Fibroblast of pulmonary artery (primary cell): Measurements from ENCODE around the gene PRKG1.

Experiments
- DNase-seq: peaks from one replicate; pipeline ENCODE4 v3.0.0-alpha.2; 2010; ENCODE audit warnings: low read depth
- H3K4me3 ChIP-seq: replicated peaks from 2 replicates; pipeline ENCODE4 v1.5.1; 2011; ENCODE audit warnings: low read depth, mild to moderate bottlenecking, control low read depth, low read length, moderate library complexity
- TF ChIP-seq, protein P1 (sequence below): IDR thresholded peaks from 2 replicates; pipeline ENCODE4 v1.5.1; 2011; ENCODE audit warnings: mild to moderate bottlenecking, control low read depth, low read length, inconsistent platforms; ENCODE audit errors: missing control alignments

Gene PRKG1

GRCh38 chr10:51759896-51760534, 685.7 kb downstream of the PRKG1 start:
- DNase-seq, result no peak
- TF ChIP-seq, protein P1, sequence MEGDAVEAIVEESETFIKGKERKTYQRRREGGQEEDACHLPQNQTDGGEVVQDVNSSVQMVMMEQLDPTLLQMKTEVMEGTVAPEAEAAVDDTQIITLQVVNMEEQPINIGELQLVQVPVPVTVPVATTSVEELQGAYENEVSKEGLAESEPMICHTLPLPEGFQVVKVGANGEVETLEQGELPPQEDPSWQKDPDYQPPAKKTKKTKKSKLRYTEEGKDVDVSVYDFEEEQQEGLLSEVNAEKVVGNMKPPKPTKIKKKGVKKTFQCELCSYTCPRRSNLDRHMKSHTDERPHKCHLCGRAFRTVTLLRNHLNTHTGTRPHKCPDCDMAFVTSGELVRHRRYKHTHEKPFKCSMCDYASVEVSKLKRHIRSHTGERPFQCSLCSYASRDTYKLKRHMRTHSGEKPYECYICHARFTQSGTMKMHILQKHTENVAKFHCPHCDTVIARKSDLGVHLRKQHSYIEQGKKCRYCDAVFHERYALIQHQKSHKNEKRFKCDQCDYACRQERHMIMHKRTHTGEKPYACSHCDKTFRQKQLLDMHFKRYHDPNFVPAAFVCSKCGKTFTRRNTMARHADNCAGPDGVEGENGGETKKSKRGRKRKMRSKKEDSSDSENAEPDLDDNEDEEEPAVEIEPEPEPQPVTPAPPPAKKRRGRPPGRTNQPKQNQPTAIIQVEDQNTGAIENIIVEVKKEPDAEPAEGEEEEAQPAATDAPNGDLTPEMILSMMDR, result no peak
- H3K4me3 ChIP-seq, result no peak overlapping the region

- DNase-seq, result no peak
- no peak overlapping the region for H3K4me3 ChIP-seq
- TF ChIP-seq, protein P1, result no peak
Measured at GRCh38 chr10:51760864-51761640, 686.8 kb downstream of the PRKG1 start.

GRCh38 chr10:51763746-51764145, 689.5 kb downstream of the PRKG1 start:
- no peak for DNase-seq
- TF ChIP-seq, protein P1, result no peak
- no peak overlapping the region for H3K4me3 ChIP-seq

DNA sequence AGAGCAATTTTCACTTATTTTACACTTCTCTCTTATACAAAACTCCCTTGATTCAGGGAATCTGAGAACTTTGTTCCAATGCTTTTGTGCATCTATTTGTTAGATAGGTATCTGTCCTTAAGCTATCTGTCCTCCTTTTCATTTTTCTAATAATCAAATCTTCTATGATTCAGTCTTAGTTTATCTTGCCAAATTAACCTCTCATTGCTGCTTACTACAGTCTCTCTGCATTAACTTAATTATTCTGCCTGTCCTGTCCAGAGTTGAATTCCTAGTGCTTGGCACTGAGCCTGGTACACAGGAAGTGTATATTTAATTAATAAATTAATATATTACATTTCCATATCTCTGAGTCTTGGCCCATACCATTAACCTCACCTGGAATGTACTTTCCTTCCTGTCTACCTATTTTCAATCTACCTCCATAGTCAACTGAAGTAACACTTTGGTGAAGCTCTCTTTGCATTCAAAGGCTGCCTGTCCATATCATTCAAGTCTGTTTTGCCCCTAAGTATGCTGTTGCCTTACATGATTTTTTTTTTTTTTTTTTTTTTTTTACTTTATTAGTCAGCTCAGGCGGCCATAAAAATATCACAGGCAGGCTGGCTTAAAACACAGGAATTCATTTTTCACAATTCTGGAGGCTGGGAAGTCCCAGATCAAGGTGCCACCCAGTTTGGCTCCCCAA, 691.1 kb downstream of the PRKG1 start:
- no peak for DNase-seq
- TF ChIP-seq, protein P1, result no peak
- no peak overlapping the region for H3K4me3 ChIP-seq

GRCh38 chr10:51766423-51767102, 692.3 kb downstream of the PRKG1 start:
- DNase-seq, result no peak
- H3K4me3 ChIP-seq, result no peak overlapping the region
- TF ChIP-seq, protein P1, result no peak

DNA sequence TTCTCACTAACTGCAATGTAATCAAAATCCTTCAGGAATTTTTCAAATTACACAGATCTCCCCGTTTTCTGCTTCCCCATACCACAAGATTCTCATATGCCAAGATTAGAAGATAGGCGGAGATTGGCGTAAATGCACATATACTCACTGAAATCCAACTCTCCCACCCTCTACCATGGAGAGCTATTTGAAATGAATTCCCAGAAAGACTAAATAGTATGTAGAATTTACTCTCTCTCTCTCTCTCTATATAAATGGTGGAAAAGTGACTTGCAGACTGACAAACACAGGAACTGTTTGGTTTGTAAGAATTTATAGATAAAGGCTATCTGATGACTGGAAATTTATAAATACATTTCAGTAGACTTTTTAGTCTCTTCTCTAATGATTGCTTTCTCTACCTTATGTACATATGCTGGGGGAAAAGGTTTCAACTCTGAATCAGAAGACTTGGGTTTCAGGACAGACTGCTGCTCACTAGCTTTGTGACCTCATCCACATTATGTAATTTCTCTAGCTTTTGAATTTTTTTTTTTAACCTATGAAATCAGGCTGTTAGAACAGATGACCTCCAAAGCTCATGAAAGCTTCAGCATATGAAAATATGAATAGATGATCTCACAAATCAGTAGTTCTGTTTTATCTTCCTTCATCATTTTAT, 692.9 kb downstream of the PRKG1 start:
- no peak overlapping the region for H3K4me3 ChIP-seq
- TF ChIP-seq, protein P1, result no peak
- no peak for DNase-seq
